SK-N-MC (cell line): ENCODE data around the gene ERGIC1.

Experiments used
- DNase-seq: peaks from one replicate; pipeline ENCODE4 v3.0.0-alpha.2; 2011; ENCODE audit warnings: low read depth, low spot score
- H3K27ac ChIP-seq: fragments of 200-600 bp; sonication (generic); 2 replicates; pipeline ENCODE4 v1.5.1; 2016; ENCODE audit warnings: mixed run types
- H3K36me3 ChIP-seq: fragments of 200-600 bp; sonication (generic); 2 replicates; pipeline ENCODE4 v1.6.1; 2017; ENCODE audit warnings: antibody characterized with exemption, low read length, mixed read lengths; ENCODE audit not compliant: insufficient read depth
- H3K4me3 ChIP-seq: fragments of 200-600 bp; sonication (generic); 2 replicates; pipeline ENCODE4 v1.5.1; 2016
- H3K9ac ChIP-seq: fragments of 200-600 bp; sonication (generic); 2 replicates; pipeline ENCODE4 v1.8.0; 2017; ENCODE audit warnings: mixed run types, mixed read lengths; ENCODE audit not compliant: insufficient read length
- H3K9me3 ChIP-seq: fragments of 200-600 bp; sonication (generic); 2 replicates; pipeline ENCODE4 v1.6.1; 2017; ENCODE audit warnings: low read depth, mild to moderate bottlenecking, antibody characterized with exemption, low read length, moderate library complexity, mixed read lengths
- EZH2 ChIP-seq: fragments of 200-600 bp; sonication (generic); IDR thresholded peaks from one replicate; pipeline ENCODE4 v1.6.1; 2017; ENCODE audit warnings: antibody characterized with exemption
- FOXP2 ChIP-seq: optimal IDR thresholded peaks from 2 replicates; pipeline ENCODE3; 2011; ENCODE audit warnings: mild to moderate bottlenecking, moderate library complexity; ENCODE audit not compliant: insufficient read depth; ENCODE audit errors: extremely low read length, control extremely low read depth
- POLR2AphosphoS5 ChIP-seq: IDR thresholded peaks from 2 replicates; pipeline ENCODE4 v1.6.1; 2012; ENCODE audit warnings: mild to moderate bottlenecking, low read depth, low read length, borderline replicate concordance

The ERGIC1 gene

DNA sequence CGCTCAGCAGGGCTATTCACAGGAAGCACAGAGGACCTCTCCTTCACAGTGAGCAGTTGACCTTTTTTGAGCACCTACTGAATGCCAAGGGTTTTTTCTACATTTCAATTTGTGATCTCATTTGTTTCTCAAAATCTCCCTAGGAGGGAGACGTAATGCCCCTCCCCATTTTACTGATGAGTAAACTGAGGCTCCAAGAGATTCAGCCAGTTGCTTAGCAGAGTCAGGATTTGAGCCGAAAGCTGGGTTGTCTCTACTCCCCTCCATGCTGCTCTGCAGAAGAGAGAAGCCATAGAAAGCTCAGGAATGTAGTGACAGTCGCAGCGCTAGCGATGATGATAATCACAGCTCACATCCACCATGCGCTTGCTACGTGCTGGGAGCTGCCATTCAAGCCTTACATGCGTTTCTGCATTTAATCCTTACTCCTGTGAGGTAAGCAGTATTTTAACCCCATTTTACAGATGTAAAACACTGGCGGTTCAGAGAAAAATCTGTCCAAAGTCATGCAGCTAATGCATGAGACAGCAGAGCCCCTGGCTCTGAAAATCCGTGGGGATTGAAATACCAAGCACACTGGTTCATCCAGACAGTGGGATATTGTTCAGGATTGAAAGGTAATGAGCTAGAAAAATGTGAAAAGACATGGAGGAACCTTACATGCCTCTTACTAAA, 33.8 kb downstream of the ERGIC1 start:
- no peak overlapping the region for H3K27ac ChIP-seq

DNA sequence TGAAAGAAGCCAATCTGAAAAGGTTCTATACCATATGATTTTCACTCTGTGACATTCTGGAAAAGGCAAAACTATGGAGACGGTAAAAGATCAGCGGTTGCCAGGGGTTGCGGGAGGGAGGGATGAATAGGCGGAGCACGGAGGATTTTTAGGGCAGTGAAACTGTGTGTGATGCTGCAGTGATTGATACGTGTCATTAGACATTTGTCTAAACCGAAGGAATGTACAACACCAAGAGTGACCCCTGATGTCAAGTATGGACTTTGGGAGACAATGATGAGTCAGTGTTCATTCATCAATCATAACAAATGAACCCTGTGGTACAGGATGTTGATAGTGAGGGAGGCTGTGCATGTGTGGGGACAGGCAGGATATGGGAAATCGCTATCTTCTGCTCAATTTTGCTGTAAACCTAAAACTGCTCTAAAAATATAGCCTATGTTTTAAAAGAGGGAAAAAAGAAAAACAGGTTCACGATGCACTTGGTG, 34.4 kb downstream of the ERGIC1 start:
- no peaks in the 10 kb centered on the region for H3K9me3 ChIP-seq
- no peak overlapping the region for H3K9ac ChIP-seq
- no peak overlapping the region for H3K27ac ChIP-seq
- DNase-seq: no peak
- no peak overlapping the region for H3K4me3 ChIP-seq
- TF ChIP-seq EZH2 (no peak), POLR2AphosphoS5 (no peak), FOXP2 (no peak)
- no peaks in the 10 kb centered on the region for H3K36me3 ChIP-seq

More for the DNA sequence above, 33.8 kb downstream of the ERGIC1 start:
- H3K4me3 ChIP-seq: no peak overlapping the region
- H3K9me3 ChIP-seq: no peaks in the 10 kb centered on the region
- no peak for TF ChIP-seq EZH2
- TF ChIP-seq FOXP2: no peak
- TF ChIP-seq POLR2AphosphoS5: no peak
- no peak for DNase-seq
- H3K36me3 ChIP-seq: no peaks in the 10 kb centered on the region
- no peak overlapping the region for H3K9ac ChIP-seq

DNA sequence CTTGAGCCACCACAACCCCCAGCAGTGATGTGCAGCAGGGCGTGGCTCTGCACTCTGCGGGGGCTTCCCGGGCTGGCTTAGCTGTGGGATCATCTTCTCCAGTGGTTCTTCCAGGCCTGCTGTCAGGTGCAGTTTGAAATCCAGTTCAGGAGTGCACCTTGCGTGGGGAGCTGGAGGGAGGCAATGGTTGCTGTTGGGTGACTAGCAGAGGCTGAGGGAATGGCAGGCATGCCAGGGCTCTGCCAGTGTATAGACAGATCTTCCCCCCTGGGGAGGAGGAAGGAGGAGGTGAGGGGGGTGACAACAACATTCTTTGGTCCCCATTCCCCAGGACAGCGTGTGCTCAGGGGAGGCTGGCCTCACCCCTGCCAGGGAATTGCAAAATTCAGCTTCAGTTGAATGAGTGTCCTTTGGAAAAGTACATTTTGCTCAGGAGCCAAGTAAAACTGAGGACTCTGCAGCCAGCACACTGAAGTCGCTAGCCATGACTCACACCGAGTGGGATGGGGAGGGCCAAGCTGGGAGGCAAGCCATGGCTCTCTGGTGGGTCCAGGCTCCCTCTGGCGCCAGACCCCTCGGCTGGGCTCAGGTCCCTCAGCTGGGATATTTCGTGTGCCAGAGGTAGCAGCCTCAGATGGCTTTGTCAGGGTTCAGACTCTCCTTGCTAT, 35.0 kb downstream of the ERGIC1 start:
- no peak for DNase-seq
- H3K27ac ChIP-seq: no peak overlapping the region
- H3K9ac ChIP-seq: no peak overlapping the region
- no peak for TF ChIP-seq POLR2AphosphoS5
- no peak for TF ChIP-seq EZH2
- no peak for TF ChIP-seq FOXP2
- no peaks in the 10 kb centered on the region for H3K9me3 ChIP-seq
- no peaks in the 10 kb centered on the region for H3K36me3 ChIP-seq
- H3K4me3 ChIP-seq: no peak overlapping the region

DNA sequence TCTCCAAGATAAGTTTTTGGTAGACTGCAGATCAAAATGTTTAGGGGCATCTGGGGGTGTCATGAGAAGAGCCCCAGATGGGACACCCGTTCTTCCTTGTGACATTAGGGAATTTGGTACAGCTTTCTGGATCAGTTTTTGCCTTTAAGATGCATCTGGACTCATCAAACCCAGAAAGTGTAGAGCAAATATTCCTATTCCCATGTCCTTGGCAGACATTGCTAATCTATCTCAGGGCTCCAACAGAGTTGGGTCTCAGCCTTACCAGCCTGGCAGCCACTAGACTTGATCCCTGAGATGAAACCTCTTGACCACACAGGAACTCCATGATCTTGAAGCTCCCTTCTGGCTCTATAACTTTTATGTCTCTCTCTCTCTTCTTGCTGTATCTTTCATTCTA, 35.6 kb downstream of the ERGIC1 start:
- no peaks in the 10 kb centered on the region for H3K36me3 ChIP-seq
- DNase-seq: no peak
- no peak overlapping the region for H3K27ac ChIP-seq
- TF ChIP-seq FOXP2 (no peak), POLR2AphosphoS5 (no peak), EZH2 (no peak)
- H3K9me3 ChIP-seq: no peaks in the 10 kb centered on the region
- no peak overlapping the region for H3K9ac ChIP-seq
- H3K4me3 ChIP-seq: no peak overlapping the region

DNA sequence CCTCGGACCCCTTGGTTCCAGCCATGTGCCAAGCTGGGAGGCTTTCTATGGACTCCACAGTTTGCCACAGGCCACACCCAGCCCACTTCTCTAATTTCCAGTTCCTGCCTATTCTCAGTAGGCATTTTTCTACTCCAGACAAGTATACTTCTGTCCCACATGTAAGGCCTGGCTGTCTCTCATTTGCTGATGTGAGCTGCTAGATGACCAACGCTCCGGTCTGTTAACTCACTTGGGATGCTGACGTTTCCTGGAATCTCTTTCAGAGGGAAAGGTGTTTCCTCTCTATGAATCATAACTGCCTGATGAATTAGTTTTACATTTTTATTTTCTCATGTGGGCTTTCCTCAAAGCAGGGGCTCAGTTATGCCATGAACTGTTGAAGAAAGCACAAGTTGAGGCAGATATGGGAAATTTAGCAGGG, 36.3 kb downstream of the ERGIC1 start:
- DNase-seq: no peak
- Histone ChIP-seq H3K9me3 (no peaks in the 10 kb centered on the region), H3K27ac (no peak overlapping the region), H3K36me3 (no peaks in the 10 kb centered on the region), H3K4me3 (no peak overlapping the region), H3K9ac (no peak overlapping the region)
- TF ChIP-seq FOXP2: no peak

DNA sequence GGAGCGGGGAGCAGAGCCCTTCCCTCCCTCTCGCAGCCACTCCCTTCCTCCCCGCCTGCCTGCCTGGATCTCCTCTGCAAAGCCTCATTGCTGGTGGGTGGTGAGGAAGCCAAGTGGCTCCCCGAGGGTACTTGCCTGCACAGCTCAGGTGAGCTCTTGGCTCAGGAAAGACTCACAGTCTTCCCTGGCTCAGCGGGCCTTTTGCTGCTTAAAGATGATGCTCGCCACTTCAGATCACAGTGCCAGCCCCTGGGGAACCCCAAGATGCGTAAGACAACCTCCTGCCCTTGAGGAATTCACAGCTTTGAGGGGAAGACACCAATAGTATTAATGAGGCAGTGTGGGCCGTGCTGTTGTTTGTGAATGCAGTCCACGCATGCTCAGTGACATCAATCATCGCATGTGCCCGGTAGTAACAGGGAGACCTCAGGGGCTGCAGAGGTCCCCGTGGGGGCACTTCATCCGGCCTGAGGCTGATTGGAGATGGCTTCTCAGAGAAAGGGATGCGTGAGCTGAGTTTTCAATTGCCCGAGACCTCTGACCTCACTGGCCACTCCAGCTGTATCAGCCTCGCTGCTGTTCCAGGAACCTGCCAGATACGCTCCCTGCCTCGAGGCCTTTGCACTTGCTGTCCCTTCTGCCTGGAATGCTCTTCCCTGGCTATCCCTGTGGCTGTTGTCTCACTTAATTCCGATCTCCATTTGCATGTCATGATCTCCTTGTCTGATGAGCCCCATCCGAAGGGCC, 36.8 kb downstream of the ERGIC1 start:
- H3K4me3 ChIP-seq: no peak overlapping the region
- H3K9ac ChIP-seq: no peak overlapping the region
- H3K9me3 ChIP-seq: no peaks in the 10 kb centered on the region
- TF ChIP-seq EZH2: no peak
- no peak for DNase-seq
- no peaks in the 10 kb centered on the region for H3K36me3 ChIP-seq
- no peak overlapping the region for H3K27ac ChIP-seq

DNA sequence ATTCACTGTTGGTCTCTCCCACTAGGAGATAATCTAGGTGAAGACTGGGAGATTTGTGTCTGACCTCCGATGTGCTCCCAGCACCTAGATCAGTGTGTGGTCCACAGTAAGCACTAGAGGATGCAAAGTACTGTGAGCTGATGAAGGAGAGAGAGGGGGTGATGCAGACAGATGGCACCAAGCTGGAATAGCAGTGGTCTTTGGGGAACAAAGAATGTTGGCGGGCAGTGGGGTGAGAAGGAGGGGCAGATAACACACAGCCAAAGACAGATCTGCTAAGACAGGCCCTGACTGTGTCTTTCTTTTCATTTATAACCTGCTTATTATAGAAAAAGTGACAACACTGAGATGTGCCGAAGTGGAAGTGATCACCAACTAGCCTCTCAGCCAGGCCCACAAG, 37.5 kb downstream of the ERGIC1 start:
- TF ChIP-seq EZH2 (no peak), FOXP2 (no peak), POLR2AphosphoS5 (no peak)

DNA sequence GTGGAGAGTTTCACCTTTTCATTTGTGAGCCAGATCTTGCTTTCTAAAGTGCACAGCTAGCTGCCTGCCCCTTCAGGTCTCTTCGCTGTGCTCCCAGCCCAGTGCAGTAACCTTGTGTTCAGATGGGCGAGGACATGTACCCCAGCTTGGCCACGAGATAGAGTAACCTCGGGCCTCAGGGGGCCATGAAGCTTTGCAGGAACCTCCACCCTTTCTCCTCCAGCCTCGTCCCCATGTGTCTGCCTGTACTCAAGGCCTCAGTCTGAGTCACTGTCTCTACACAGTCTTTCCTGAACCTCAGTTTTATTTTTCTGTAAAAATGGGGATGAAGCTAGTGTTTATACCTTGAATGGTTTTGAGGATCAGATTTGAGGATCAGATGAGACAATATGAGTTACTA, 37.9 kb downstream of the ERGIC1 start:
- Histone ChIP-seq H3K27ac (no peak overlapping the region), H3K9ac (no peak overlapping the region)
- no peak for DNase-seq

More for the DNA sequence above, 37.5 kb downstream of the ERGIC1 start:
- H3K4me3 ChIP-seq: no peak overlapping the region
- H3K9me3 ChIP-seq: no peaks in the 10 kb centered on the region
- H3K27ac ChIP-seq: no peak overlapping the region
- no peak for DNase-seq
- no peak overlapping the region for H3K9ac ChIP-seq
- H3K36me3 ChIP-seq: no peaks in the 10 kb centered on the region

More for the DNA sequence above, 37.9 kb downstream of the ERGIC1 start:
- no peaks in the 10 kb centered on the region for H3K36me3 ChIP-seq
- no peak overlapping the region for H3K4me3 ChIP-seq
- H3K9me3 ChIP-seq: no peaks in the 10 kb centered on the region
- TF ChIP-seq EZH2: no peak
- no peak for TF ChIP-seq FOXP2
- no peak for TF ChIP-seq POLR2AphosphoS5
